ENCODE data around the gene PRPH.

Gene PRPH

DNA sequence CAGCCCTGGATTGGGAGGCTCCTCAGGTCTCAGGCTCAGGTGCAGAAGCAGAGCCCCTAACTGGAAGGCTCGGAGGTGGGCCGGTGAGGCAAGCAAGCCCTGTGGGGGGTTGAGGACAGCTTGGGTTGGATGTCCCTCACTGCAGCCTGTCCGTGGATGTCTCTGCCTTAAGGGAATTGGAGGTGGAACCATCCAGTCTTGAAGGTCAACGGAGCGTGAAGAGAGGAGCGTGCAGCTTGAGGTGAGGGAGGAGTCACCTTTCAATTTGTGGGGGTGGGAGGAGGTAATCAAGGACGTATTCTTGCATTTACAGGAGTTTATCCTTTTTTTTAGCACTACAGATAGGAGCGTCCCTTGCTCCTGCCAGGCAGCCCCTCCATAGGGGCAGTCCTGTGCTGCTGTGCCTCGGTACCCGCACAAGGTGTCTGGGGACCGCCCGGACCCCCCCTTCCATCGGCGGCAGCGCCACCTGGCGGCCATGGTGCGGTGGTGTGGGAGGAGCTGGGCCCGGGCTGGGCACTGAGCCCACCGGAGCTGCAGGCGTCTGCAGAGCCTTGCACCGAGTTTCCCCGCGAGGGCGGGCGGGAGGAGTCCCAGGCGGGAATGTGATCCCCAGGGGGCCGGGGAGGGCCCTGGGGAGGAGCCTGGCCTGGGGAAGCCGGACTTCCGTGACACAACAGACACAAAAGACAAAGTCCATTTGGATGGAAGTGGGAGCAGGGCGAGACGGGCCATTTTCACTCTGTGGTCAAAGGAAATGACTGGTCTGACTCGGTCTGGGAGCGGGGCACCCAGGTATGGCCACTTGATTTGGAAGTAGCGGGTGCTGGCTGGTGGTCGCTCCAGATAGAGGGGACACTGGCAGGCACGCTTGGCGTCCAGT lies 52.6 kb downstream of the PRPH start:
- peak; percentile 96 for DNase-seq

Data from NCI-H187 treated with DMSO at 0.1 percent for 48 hours (cell line).